Activated CD8-positive, alpha-beta memory T cell treated with anti-CD3 and anti-CD28 coated beads for 36 hours (primary cell): ENCODE results near the gene APOL3. TPM values are rescaled to one million over a fixed set of nuclear protein-coding genes. Genes with fewer than 3 reads are reported as not detected.
"Not testable (repeated sequence)": the region's sequence is repeated elsewhere in the genome, so short reads cannot be mapped to it uniquely, and the experiment has no call there.

Experiments
- CTCF ChIA-PET: fragments of 350-600 bp; sonication (Branson Sonifier 250); formaldehyde crosslinking; loops from one replicate; lab custom pipeline; 2021; ENCODE audit warnings: antibody characterized with exemption; lab: Charles Lee
- POLR2A ChIA-PET: fragments of 350-600 bp; sonication (Branson Sonifier 250); formaldehyde crosslinking; loops from one replicate; lab custom pipeline; 2021; ENCODE audit warnings: antibody characterized with exemption; lab: Charles Lee
- total RNA-seq, 2 experiments: library from RNA; stranded (reverse); gene quantifications; one replicate each; pipeline ENCODE4 v1.2.3, GENCODE V29; 2021

APOL3 gene, protein sequence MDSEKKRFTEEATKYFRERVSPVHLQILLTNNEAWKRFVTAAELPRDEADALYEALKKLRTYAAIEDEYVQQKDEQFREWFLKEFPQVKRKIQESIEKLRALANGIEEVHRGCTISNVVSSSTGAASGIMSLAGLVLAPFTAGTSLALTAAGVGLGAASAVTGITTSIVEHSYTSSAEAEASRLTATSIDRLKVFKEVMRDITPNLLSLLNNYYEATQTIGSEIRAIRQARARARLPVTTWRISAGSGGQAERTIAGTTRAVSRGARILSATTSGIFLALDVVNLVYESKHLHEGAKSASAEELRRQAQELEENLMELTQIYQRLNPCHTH
- total RNA-seq = 10 to 100 TPM; 32.7 to 33.2 TPM

DNA sequence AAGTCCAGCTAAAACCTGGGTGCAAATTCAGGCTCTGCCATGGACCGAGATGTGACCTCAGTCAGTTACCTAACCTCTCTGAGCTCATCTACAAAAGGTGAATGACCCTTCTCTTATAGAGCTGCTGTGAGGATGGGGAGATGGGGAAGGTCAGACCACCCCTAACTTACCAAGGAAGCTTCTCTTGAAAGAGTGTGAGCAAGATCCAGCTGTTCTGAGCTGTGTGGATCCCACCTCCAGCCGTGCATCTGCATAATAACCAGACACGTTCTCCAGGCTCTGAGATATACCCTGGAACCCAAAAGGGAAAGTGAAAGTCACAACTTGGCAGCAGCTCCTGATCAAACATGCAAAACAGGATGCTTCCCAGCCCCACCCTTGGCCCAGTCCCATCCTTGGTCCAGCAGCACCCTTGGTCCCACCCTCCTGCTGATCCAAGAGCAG is at the start of gene APOL3:
APOL3 (minus strand) TSS at position 257 of the 444 bp plus-strand sequence. CDS start 11,700 bp downstream, outside the sequence.
- ChIA-PET POLR2A (interaction anchor here (1.0 kb wide), 1 partner anchor 9 kb away, joined by 3 read pairs; no protein-coding TSS in a partner anchor), CTCF (interaction anchor here (0.9 to 2.4 kb wide), 6 partner anchors 15 to 95 kb away, joined by 3 to 7 read pairs (median 4); no protein-coding TSS in a partner anchor)

DNA sequence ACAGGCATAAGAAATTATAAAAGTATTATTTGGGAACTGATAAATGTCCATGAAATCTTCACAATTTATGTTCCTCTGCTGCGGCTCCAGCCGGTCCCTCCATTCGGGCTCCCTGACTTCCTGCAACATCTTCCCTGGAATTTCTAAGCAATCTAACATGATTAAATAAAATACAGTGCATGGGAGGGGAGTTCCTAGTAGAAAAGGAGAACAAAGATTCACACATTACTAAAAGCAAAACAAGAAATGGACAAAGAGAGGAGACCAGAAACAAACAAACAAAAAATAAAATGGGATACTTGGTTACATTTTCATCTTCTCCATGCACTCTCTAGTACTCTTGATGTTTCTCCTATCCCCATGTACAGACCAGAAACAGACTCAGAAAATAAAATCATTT is 49.7 kb upstream of the APOL3 start:
- ChIA-PET POLR2A (no interaction called here), CTCF (interaction anchor here (1.0 kb wide), 1 partner anchor 12 kb away, joined by 3 read pairs; no protein-coding TSS in a partner anchor)

DNA sequence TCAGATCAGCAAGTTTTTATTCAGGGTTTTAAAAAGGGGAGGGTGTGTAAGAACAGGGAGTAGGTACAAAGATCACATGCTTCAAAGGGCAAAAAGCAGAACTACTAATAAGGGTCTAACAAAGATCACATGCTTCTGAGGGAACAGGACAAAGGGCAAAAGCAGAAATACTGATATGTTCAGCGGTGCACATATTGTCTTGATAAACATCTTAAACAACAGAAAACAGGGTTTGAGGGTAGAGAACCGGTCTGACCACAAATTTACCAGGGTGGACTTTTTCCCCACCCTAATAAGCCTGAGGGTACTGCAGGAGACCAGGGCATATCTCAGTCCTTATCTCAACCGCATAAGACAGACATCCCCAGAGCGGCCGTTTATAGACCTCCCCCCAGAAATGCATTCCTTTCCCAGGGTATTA is 48.9 kb upstream of the APOL3 start:
- CTCF ChIA-PET = interaction anchor here (1.0 kb wide), 1 partner anchor 11 kb away, joined by 3 read pairs; no protein-coding TSS in a partner anchor
- POLR2A ChIA-PET = not testable (repeated sequence)

DNA sequence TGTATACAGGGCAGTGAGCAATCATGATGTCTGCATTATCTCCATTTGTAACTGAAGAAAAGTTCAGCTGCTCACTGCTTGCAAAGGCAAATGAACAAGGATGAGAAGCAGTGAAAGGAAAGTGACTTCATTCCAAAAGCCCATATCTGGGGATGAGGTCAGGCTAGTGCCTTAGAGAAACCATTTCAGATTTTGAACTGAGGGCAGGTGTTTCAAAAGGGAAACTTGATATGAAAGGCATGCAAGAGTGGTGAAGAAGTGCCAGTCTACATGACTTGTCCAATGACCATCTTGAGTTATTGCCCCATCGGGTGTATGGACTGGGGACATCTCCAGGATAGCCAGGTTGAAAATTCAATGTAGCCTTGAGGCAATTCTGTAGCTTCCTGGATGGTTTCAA is 48.4 kb upstream of the APOL3 start:
- ChIA-PET CTCF (no interaction called here), POLR2A (no interaction called here)

DNA sequence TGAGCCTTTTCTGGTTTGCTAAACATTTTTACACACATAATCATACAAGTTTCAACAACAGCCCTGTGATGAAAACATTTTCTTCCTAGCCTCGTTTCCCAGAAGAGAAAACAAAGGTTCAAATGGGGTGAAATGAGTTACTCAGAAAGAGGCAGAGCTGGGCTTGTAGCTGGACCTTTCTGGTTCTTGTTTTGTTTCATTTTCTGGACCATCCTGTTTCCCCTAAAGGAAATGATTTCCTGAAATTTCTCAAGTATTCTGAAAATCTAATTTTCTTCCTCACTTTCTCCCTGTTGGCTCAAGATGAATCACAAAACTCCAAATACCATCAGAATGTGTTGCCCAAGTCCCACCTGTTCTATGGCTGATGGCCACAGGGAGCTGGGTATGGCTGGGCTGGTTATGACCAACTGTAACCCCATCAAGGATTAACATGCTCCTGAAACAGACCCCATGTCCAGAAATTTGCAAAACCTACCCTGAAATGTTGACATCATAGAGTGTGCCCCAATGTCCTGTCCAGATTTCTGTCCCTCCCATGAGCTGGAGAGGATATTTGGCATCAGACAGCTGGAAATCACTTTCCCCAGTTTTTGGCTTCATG is 47.7 kb upstream of the APOL3 start:
- POLR2A ChIA-PET = no interaction called here
- CTCF ChIA-PET = no interaction called here

DNA sequence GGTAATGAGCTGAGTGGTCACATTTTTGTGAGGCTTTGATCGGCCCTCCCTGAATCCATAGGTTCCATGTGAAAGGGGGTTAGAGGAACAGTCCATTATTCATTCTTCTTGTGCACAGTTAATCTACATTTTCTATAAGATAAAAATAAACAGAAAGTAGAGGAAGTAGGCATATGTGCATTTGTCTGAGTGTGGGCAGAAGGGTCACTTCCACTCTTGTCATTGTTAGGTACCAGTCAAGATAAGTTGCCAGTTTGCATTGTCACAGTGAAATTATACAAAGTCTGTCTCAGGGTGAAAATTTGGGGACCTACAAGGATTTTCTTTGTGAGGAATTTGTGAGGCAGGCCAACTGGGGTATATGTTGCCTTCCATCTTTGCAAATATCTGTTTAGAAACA is 45.7 kb upstream of the APOL3 start:
- CTCF ChIA-PET = no interaction called here
- POLR2A ChIA-PET = no interaction called here

DNA sequence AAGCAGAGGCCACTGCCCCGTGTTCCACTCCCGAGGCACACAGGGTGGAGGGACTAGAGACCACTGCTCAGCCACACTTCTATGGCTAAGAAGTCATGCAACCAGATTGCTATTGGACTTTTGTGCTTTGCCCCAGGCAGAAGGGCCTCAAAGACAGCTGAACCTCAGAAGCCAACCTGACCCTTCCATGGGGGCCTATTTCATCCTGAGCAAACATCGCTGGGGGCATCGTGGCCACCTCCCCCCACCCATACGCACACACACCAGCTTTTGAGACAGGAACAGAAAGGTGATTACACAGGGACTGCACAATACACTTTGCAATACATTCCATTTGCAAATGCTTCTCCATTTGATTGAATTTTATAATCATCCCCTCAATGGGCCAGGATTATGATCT is 45.0 kb upstream of the APOL3 start:
- CTCF ChIA-PET, POLR2A ChIA-PET: not testable (repeated sequence)

DNA sequence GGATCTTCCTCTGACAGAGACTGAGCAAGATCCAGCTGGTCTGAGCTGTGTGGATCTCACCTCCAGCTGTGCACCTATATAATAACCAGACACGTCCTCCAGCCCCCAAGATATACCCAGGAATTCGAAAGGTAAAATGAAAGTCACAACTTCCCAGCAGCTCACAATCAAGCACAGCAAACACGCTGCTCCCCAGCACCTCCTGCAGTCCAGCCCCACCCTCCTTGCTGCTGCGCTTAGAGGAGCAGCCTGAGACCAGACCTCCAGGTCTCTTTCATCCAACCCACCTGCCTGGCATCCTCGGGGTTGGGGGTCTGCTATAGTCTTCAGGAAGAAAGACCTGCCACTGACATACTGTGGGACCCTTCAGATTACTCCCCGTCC is 44.1 kb upstream of the APOL3 start:
- ChIA-PET CTCF (interaction anchor here (1.2 kb wide), 1 partner anchor 10 kb away, joined by 5 read pairs; no protein-coding TSS in a partner anchor), POLR2A (no interaction called here)

DNA sequence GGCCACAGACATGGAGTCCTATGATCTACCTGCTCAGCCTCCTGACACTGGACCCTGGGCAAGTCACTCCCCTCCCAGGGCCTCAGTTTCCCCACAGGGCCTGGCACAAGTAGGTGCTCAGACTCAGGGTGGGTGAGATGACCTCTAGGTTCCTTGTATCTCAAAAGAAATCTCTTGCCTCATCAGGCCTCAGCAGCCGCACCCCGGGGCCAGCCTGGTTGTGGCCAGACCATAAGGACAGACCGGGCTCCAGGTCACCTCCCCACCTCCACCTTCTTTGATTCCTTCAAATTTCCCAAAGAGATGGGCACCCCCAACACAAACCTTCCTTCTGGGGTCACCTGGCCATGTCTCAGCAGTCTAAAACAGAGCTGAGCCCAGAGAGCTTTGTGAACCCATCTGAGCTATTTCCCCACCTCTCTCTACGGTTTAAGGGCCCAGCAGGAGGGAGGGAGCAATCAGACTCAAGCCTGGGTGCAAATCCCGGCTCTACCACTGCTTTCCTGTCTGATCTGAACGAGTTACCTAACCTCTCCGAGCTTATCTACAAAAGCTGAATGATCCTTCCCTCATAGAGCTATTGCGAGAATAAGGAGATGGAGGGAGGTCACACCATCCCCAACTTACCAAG is 43.6 kb upstream of the APOL3 start:
- ChIA-PET POLR2A (no interaction called here), CTCF (interaction anchor here (1.2 kb wide), 1 partner anchor 10 kb away, joined by 5 read pairs; no protein-coding TSS in a partner anchor)

DNA sequence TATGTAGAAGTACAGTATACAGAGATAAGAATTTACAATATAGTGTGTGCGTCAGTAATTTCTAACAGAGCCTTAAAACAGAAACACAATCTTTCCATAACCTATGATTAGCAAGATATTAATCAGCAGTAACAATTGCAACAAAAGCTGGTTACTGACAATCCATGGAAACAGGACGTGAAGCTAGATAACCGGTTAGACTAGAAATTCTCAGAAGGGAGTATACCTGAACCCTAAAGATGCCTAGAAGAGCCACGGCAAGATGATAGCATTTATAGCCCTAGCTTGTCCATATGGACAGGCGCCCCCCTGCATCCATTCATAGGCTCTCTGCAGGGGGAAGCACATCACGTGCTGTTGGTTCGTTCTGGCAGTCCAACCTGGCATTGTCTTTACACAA is 42.9 kb upstream of the APOL3 start:
- POLR2A ChIA-PET = not testable (repeated sequence)
- CTCF ChIA-PET = interaction anchor here (0.6 kb wide), 1 partner anchor 525 kb away, joined by 3 read pairs; no protein-coding TSS in a partner anchor

DNA sequence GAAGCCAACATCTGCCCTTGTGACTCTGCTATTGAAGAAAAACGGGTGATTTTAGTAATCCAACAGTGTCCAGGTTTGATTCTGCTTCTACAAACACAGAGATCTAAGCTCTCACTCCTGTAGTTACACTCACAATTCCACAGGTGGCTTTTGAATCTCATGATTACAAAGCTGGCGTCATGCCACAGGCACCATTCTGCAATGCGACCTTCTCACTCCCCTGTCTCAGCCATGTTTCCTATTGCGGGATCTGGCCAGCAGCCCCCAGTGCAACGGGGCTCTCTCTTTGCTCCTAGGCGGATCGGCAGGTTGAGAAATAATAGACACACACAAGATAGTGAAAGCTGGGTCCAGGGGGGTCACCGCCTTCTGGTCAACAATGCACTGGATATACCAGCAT is 42.4 kb upstream of the APOL3 start:
- CTCF ChIA-PET = interaction anchor here (0.6 kb wide), 1 partner anchor 525 kb away, joined by 3 read pairs; no protein-coding TSS in a partner anchor
- POLR2A ChIA-PET = not testable (repeated sequence)

DNA sequence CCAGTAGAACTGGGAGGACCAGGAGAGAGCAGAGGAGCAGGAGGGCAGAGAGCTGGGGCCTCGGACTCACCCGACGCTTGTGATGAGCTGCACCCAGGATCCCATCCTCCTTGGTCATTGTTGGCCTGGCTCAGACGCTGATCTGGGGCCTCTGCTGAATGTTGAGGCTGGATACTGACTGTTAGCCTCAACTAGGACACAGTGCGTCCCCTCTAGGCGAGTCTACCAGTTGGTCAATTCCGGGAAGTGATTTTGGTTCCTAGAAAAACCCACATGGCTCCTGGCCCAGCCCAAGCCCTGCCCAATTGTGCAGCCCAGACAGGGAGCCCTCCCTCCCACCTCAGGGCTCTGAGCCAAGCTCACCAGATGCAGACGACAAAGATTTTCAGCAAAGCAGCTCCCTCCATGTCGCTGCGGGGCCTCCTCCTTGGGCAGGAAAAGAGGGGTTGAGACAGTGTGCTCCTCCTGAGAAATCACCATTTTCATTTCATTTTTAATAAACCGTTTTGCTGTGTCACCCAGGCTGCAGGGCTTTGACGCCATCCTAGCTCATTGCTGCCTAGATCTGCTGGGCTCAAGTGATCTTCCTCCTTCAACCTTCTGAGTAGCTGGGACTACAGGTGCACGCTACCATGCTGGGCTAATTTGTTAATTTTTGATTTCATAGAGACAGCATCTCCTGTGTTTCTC is 41.2 kb upstream of the APOL3 start, which contains the start of gene APOL4:
APOL4 (minus strand) TSS at position 180 of the 690 bp plus-strand sequence; CDS start at position 105, 75 bp downstream.
- CTCF ChIA-PET = interaction anchor here (0.7 to 1.2 kb wide), 2 partner anchors 76 to 84 kb away, joined by 3 read pairs; no protein-coding TSS in a partner anchor
- POLR2A ChIA-PET = no interaction called here

DNA sequence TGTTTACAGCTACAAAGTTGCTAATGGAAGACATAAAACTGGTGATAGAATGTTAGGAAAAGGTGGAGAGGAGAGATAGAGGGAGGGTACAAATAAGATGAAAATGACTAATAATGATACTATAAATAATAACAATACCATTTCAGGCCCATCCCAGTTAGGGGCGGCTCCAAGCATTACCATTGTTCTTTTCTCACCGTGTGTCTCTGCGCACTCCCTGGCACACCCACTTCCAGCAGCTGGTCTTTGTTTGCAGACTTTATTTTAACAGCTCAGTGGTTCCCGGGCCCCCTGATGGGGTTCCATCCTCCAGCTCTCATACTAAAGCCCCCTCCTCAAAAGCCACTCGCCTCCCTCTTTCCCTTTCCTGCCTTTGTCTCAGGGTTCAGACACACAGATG is 40.5 kb upstream of the APOL3 start:
- CTCF ChIA-PET, POLR2A ChIA-PET: not testable (repeated sequence)

DNA sequence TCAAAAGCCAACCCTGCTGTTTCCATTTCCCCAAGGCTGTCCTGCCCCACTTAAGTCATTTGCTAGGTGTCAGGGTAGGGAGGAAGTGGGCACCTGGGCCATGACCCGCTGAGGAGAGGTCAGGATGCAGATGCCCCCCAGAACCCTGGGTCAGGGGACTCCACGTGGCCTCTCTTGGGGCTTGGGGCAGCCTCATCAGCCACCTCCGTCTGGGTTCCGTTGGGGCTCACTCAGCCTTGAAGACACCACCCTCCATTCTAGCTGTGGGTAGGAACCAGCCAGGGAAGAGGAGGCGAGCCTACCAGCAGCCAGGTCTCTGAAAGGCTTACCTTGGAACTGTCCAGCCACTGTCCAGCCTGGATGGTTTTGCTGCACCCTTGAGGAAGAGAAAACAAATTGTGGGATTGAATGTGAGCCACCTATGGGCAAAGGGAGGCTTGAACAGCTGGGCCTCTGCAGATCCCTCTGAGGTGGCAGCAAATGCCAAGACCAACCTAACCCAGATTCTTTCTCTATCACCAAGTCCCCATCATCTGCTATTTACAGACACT is 38.5 kb upstream of the APOL3 start:
- ChIA-PET POLR2A (no interaction called here), CTCF (interaction anchor here (0.6 to 0.9 kb wide), 2 partner anchors 89 to 300 kb away, joined by 3 read pairs; no protein-coding TSS in a partner anchor)

DNA sequence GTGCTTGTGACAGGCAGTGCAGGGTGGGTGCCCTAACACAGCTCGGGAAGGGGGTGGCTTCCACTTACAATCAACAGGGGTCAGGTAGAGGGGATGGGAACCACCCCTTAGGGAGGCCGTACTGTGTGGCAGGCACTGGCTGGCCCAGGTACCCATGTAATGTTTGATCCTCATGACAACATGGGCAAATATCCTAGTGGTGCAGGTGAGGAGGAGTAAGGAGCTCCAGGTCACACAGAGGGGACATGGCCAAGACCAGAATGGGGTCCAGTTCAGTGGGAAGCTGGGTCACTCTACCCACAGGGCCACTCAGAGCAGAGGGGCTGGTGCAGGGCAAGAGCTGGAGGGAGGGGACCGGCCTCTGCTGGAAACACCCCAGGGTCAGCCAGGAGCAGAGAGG is 38.0 kb upstream of the APOL3 start:
- CTCF ChIA-PET = interaction anchor here (0.7 to 1.0 kb wide), 3 partner anchors 11 to 90 kb away, joined by 3 read pairs; no protein-coding TSS in a partner anchor
- POLR2A ChIA-PET = no interaction called here

DNA sequence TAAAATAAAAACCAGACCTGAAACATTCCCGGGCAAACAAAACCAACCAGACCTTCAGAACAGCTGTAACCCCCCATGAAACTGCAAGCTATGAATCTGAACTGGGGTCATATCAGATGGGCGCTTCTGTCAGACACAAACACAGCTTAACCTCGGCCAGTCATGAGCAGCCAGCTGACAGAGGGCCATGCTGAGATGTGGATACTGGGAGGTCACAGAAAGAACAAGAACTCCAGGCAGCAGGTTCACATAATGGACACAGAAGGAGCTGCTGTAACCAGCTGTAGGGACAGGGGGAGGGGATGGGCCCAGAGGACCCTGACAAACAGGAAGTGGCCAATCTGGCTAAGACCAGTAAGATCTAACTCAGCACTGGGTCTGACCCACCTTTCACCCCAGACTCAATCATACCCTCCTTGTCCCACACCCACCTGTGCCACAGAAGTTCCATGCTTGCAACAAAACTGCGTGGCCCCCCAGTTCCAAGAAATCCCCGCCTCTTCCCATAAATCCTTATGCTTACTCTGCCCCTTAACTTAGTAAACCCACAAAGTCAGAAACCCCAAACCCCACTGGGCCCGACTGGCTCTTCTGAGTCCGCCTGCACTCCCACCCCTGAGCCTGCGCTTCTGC is 37.1 kb upstream of the APOL3 start:
- CTCF ChIA-PET = interaction anchor here (0.7 to 1.5 kb wide), 4 partner anchors 12 to 81 kb away, joined by 3 read pairs; no protein-coding TSS in a partner anchor
- POLR2A ChIA-PET = no interaction called here

DNA sequence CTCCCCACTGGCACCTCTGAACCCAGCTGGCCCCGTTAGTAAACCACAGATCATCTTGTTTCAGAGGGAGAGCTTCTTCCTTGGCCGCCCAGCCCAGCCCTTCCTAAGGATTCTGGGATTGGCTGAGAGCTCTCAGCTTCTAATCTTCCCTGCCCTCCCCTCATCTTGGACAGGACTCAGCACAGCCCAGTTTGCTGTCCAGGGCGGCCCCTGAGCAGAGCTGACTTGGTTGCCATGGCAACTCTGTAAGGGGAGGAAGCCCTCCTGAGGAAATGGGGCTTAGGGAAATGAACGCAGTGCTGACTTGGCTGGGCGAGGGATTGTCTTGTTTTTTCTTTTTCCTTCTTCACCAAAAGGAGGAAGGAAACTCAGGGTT is 36.5 kb upstream of the APOL3 start:
- POLR2A ChIA-PET = no interaction called here
- CTCF ChIA-PET = interaction anchor here (0.8 to 1.5 kb wide), 3 partner anchors 11 to 82 kb away, joined by 3 read pairs; no protein-coding TSS in a partner anchor
